IMR-90 (cell line): ENCODE measurements around the gene ADGRD1. TPM values are rescaled to one million over a fixed set of nuclear protein-coding genes. Genes with fewer than 3 reads are reported as not detected.

Experiments
- ATAC-seq: fragments of 200-7000 bp; cut with Tn5 transposase; 2 replicates; pipeline ENCODE4 v1.9.1; 2020; ENCODE audit warnings: low read depth, mild to moderate bottlenecking, moderate library complexity
- BruUV-seq: library from RNA; stranded (reverse); fragments of 400-500 nt; replicated peaks from 2 replicates; lab custom pipeline; 2021; lab: Mats Ljungman, UMichigan
- CTCF ChIA-PET: fragments of 300-600 bp; formaldehyde crosslinking; extraction: SDS; loops from one replicate; lab custom pipeline; 2021; ENCODE audit warnings: antibody characterized with exemption; lab: Yijun Ruan, JAX
- POLR2A ChIA-PET: fragments of 300-600 bp; sonication (Branson Sonifier 250); formaldehyde crosslinking; loops from one replicate; lab custom pipeline; 2022; ENCODE audit warnings: antibody characterized with exemption; ENCODE audit not compliant: unreplicated experiment; lab: Charles Lee
- DNase-seq: peaks from one replicate; pipeline ENCODE4 v3.0.0; 2013
- H2AFZ ChIP-seq: replicated peaks from 2 replicates; pipeline ENCODE3; 2013; ENCODE audit warnings: low read length, mild to moderate bottlenecking; ENCODE audit not compliant: poor library complexity
- H2AK5ac ChIP-seq: 2 replicates; pipeline ENCODE4 v1.6.1; 2013; ENCODE audit warnings: low read depth, low read length, inconsistent platforms
- H2AK9ac ChIP-seq: replicated peaks from 2 replicates; pipeline ENCODE3; 2013; ENCODE audit warnings: mild to moderate bottlenecking, low read depth, low read length, moderate library complexity; ENCODE audit not compliant: poor library complexity
- H2BK120ac ChIP-seq: 2 replicates; pipeline ENCODE4 v1.6.1; 2013; ENCODE audit warnings: low read depth, low read length, inconsistent platforms
- H2BK15ac ChIP-seq: 3 replicates; pipeline ENCODE4 v1.6.1; 2013; ENCODE audit warnings: low read depth, low read length, inconsistent platforms
- H2BK20ac ChIP-seq: 2 replicates; pipeline ENCODE4 v1.6.1; 2013; ENCODE audit warnings: low read depth, mild to moderate bottlenecking, inconsistent platforms, low read length, moderate library complexity
- H2BK5ac ChIP-seq: 2 replicates; pipeline ENCODE4 v1.6.1; 2013; ENCODE audit warnings: mild to moderate bottlenecking, low read depth, low read length, inconsistent platforms; ENCODE audit not compliant: poor library complexity, severe bottlenecking
- H3K14ac ChIP-seq: replicated peaks from 2 replicates; pipeline ENCODE4 v1.6.1; 2013; ENCODE audit warnings: low read depth, low read length, inconsistent platforms
- H3K18ac ChIP-seq: 2 replicates; pipeline ENCODE4 v1.6.1; 2013; ENCODE audit warnings: low read depth, low read length, control low read depth
- H3K23ac ChIP-seq: 2 replicates; pipeline ENCODE4 v1.6.1; 2013; ENCODE audit warnings: low read depth, low read length, inconsistent platforms
- H3K27ac ChIP-seq: 2 replicates; pipeline ENCODE4 v1.5.1; 2013; ENCODE audit warnings: mild to moderate bottlenecking, control low read depth, low read length; ENCODE audit not compliant: insufficient read depth
- H3K27me3 ChIP-seq: 2 replicates; pipeline ENCODE4 v1.6.1; 2013; ENCODE audit warnings: low read length; ENCODE audit not compliant: control insufficient read depth, insufficient read depth
- H3K36me3 ChIP-seq: 2 replicates; pipeline ENCODE4 v1.6.1; 2013; ENCODE audit warnings: low read length, mixed read lengths; ENCODE audit not compliant: control insufficient read depth, insufficient read depth
- H3K4ac ChIP-seq: 2 replicates; pipeline ENCODE4 v1.6.1; 2013; ENCODE audit warnings: low read depth, low read length, inconsistent platforms
- H3K4me1 ChIP-seq: 2 replicates; pipeline ENCODE4 v1.6.1; 2013; ENCODE audit warnings: low read length, mixed read lengths; ENCODE audit not compliant: control insufficient read depth, insufficient read depth
- H3K4me2 ChIP-seq: 2 replicates; pipeline ENCODE4 v1.6.1; 2013; ENCODE audit warnings: low read depth, mild to moderate bottlenecking, control low read depth, low read length, moderate library complexity
- H3K4me3 ChIP-seq: 2 replicates; pipeline ENCODE4 v1.5.1; 2013; ENCODE audit warnings: low read depth, mild to moderate bottlenecking, control low read depth, low read length, moderate library complexity; ENCODE audit not compliant: insufficient read depth
- H3K56ac ChIP-seq: 2 replicates; pipeline ENCODE4 v1.6.1; 2013; ENCODE audit warnings: low read length, inconsistent platforms; ENCODE audit not compliant: insufficient read depth; ENCODE audit errors: extremely low read depth
- H3K79me1 ChIP-seq, 2 experiments: 2 replicates each; pipeline ENCODE4 v1.6.1; 2013; ENCODE audit warnings: low read length in 2 of 2, inconsistent platforms in 1 of 2, low read depth in 1 of 2
- H3K9ac ChIP-seq: 2 replicates; pipeline ENCODE4 v1.6.1; 2013; ENCODE audit warnings: low read depth, low read length, control low read depth
- H3K9me1 ChIP-seq: 2 replicates; pipeline ENCODE4 v1.6.1; 2013; ENCODE audit warnings: low read length, inconsistent platforms; ENCODE audit not compliant: insufficient read depth
- H3K9me3 ChIP-seq: 2 replicates; pipeline ENCODE4 v1.6.1; 2013; ENCODE audit warnings: low read length; ENCODE audit not compliant: control insufficient read depth, insufficient read depth
- H4K20me1 ChIP-seq: 2 replicates; pipeline ENCODE4 v1.6.1; 2013; ENCODE audit warnings: low read length, inconsistent platforms; ENCODE audit not compliant: insufficient read depth
- H4K5ac ChIP-seq: 2 replicates; pipeline ENCODE4 v1.6.1; 2013; ENCODE audit warnings: mild to moderate bottlenecking, low read depth, low read length, control low read depth
- H4K8ac ChIP-seq, 2 experiments: 2 replicates each; pipeline ENCODE4 v1.6.1; 2013; ENCODE audit warnings: low read depth in 2 of 2, low read length in 2 of 2, control low read depth in 1 of 2, inconsistent platforms in 1 of 2
- H4K91ac ChIP-seq: 2 replicates; pipeline ENCODE4 v1.6.1; 2013; ENCODE audit warnings: low read depth, low read length, inconsistent platforms; ENCODE audit not compliant: insufficient read depth
- BHLHE40 ChIP-seq: fragments of 150-350 bp; IDR thresholded peaks from 2 replicates; pipeline ENCODE4 v1.6.1; 2016; ENCODE audit warnings: mild to moderate bottlenecking, low read depth, low read length
- CEBPB ChIP-seq: IDR thresholded peaks from 2 replicates; pipeline ENCODE4 v1.6.1; 2012; ENCODE audit warnings: low read depth, low read length, improper control_type of control experiment
- CHD1 ChIP-seq: IDR thresholded peaks from 2 replicates; pipeline ENCODE4 v1.6.1; 2012; ENCODE audit warnings: low read depth, low read length, improper control_type of control experiment
- CTCF ChIP-seq: conservative IDR thresholded peaks from 2 replicates; pipeline ENCODE4 v1.5.1; 2012; ENCODE audit warnings: mild to moderate bottlenecking, low read depth, low read length, improper control_type of control experiment
- ELK1 ChIP-seq: fragments of 150-350 bp; IDR thresholded peaks from 2 replicates; pipeline ENCODE4 v1.6.1; 2016; ENCODE audit warnings: low read depth, mild to moderate bottlenecking, low read length, moderate library complexity, borderline replicate concordance
- MAZ ChIP-seq: IDR thresholded peaks from 2 replicates; pipeline ENCODE4 v1.6.1; 2012; ENCODE audit warnings: low read depth, mild to moderate bottlenecking, low read length, improper control_type of control experiment, moderate library complexity, borderline replicate concordance
- MXI1 ChIP-seq: IDR thresholded peaks from 2 replicates; pipeline ENCODE4 v1.6.1; 2012; ENCODE audit warnings: low read depth, mild to moderate bottlenecking, low read length, moderate library complexity, borderline replicate concordance
- NFE2L2 ChIP-seq: fragments of 150-350 bp; IDR thresholded peaks from 2 replicates; pipeline ENCODE4 v1.6.1; 2016; ENCODE audit warnings: low read depth, mild to moderate bottlenecking, low read length
- RFX5 ChIP-seq: IDR thresholded peaks from 2 replicates; pipeline ENCODE4 v1.8.0; 2012; ENCODE audit warnings: low read depth, mild to moderate bottlenecking, low read length, moderate library complexity
- SMC3 ChIP-seq: fragments of 150-350 bp; IDR thresholded peaks from 2 replicates; pipeline ENCODE4 v1.6.1; 2016; ENCODE audit warnings: low read depth, mild to moderate bottlenecking, antibody characterized with exemption, low read length, moderate library complexity
- WGBS, 2 experiments: methylation state at CpG; one replicate each; pipeline versions ENCODE4 v1.1.5 to v1.1.7; 2013; ENCODE audit warnings: missing lambda C conversion rate in 2 of 2; ENCODE audit not compliant: insufficient read length in 1 of 2; ENCODE audit errors: extremely low coverage in 2 of 2; 5-methylcytosine and 5-hydroxymethylcytosine counted together
- dilution Hi-C: fragments of 300-500 bp; cut with HindIII; formaldehyde crosslinking; loops from one replicate; pipeline ENCODE4 v1.14.3; 2018; ENCODE audit warnings: low sequenced_read_pairs; ENCODE audit not compliant: unreplicated experiment
- in situ Hi-C: fragments of 300-500 bp; cut with MboI; formaldehyde crosslinking; loops from 3 replicates; pipeline ENCODE4 v1.14.3; 2019; ENCODE audit warnings: low sequenced_read_pairs, inconsistent platforms, mixed read lengths
- intact Hi-C: fragments of 100-400 bp; cut with micrococcal nuclease; formaldehyde crosslinking; loops from 2 replicates; pipeline ENCODE4 v1.10.0; 2022
- polyA plus RNA-seq, 3 experiments: library from polyadenylated mRNA; depleted of rRNA; stranded (reverse); fragments of >200 nt; gene quantifications; 2 replicates each; pipeline ENCODE4 v1.2.3, GENCODE V29; 2012; ENCODE audit warnings: low replicate concordance in 1 of 3
- total RNA-seq: library from RNA; depleted of rRNA; stranded (reverse); fragments of >200 nt; gene quantifications from 2 replicates; pipeline ENCODE4 v1.2.3, GENCODE V29; 2012

ADGRD1 gene
- total and polyA plus RNA-seq, 2 of the 4 experiments (the other 2 are of a cell fraction) = not detected

GRCh38 chr12:130992979-130993538, 39.4 kb downstream of the ADGRD1 start:
- intact Hi-C loops = no loop called here
- CTCF ChIA-PET = no interaction called here
- H2AK9ac ChIP-seq = no peak overlapping the region
- H4K20me1 ChIP-seq = no peaks in the 10 kb centered on the region
- no peak overlapping the region for H2BK120ac ChIP-seq
- H3K27ac ChIP-seq = no peak overlapping the region
- in situ Hi-C loops = no loop called here
- no peak overlapping the region for H3K4me3 ChIP-seq
- H3K4me2 ChIP-seq = no peak overlapping the region
- H3K4ac ChIP-seq = no peak overlapping the region
- no peaks in the 10 kb centered on the region for H3K4me1 ChIP-seq
- H3K9me3 ChIP-seq = peaks cover 34% of the 10 kb centered on the region
- POLR2A ChIA-PET = no interaction called here
- H2AK5ac ChIP-seq = no peak overlapping the region
- no peak for TF ChIP-seq SMC3
- TF ChIP-seq CHD1 = no peak
- no peak for TF ChIP-seq BHLHE40
- TF ChIP-seq CEBPB = no peak
- TF ChIP-seq CTCF = no peak
- no peak for TF ChIP-seq ELK1
- TF ChIP-seq RFX5 = no peak
- TF ChIP-seq MXI1 = no peak
- no peak for TF ChIP-seq MAZ
- TF ChIP-seq NFE2L2 = no peak
- H3K56ac ChIP-seq = no peak overlapping the region
- no peak overlapping the region for H2BK20ac ChIP-seq
- no peak overlapping the region for H3K18ac ChIP-seq
- H4K91ac ChIP-seq = no peak overlapping the region
- H2AFZ ChIP-seq = no peak overlapping the region
- no CpG with 5 or more reads among the region's 5 CpGs for WGBS, 2 experiments
- H2BK5ac ChIP-seq = no peak overlapping the region
- no peaks in the 10 kb centered on the region for H3K36me3 ChIP-seq
- ATAC-seq = no peak
- BruUV-seq = no TSS peak
- H3K9ac ChIP-seq = no peak overlapping the region
- no peak for DNase-seq
- H4K8ac ChIP-seq = no peak overlapping the region
- H3K23ac ChIP-seq = no peak overlapping the region
- H3K9me1 ChIP-seq = no peaks in the 10 kb centered on the region
- no peaks in the 10 kb centered on the region for H3K27me3 ChIP-seq
- H3K14ac ChIP-seq = no peak overlapping the region
- no peak overlapping the region for H4K5ac ChIP-seq
- dilution Hi-C loops = no loop called here
- no peak overlapping the region for H2BK15ac ChIP-seq
- H3K79me1 ChIP-seq = no peaks in the 10 kb centered on the region
